GM12878 (cell line): ENCODE results near the gene PLEKHG1. TPM values are rescaled to one million over a fixed set of nuclear protein-coding genes. Genes with fewer than 3 reads are reported as not detected.

ENCODE experiments used
- ATF2 ChIP-seq: IDR thresholded peaks from 2 replicates; pipeline ENCODE4 v1.6.1; 2012; ENCODE audit warnings: low read length, inconsistent platforms
- BACH1 ChIP-seq: fragments of 450-650 bp; IDR thresholded peaks from 2 replicates; pipeline ENCODE4 v1.6.1; 2017; ENCODE audit warnings: mild to moderate bottlenecking, borderline replicate concordance
- CUX1 ChIP-seq: IDR thresholded peaks from 2 replicates; pipeline ENCODE4 v1.6.1; 2012; ENCODE audit warnings: improper control_type of control experiment, low read depth, low read length; ENCODE audit not compliant: insufficient replicate concordance
- EZH2 ChIP-seq: IDR thresholded peaks from 2 replicates; pipeline ENCODE4 v1.6.1; 2012; ENCODE audit warnings: low read depth, mild to moderate bottlenecking, control low read depth, inconsistent platforms, low read length, borderline replicate concordance; ENCODE audit not compliant: control insufficient read depth
- PRDM15 ChIP-seq: fragments of 450-650 bp; formaldehyde crosslinking; IDR thresholded peaks from 2 replicates; pipeline ENCODE4 v1.4.0; 2020; ENCODE audit warnings: mild to moderate bottlenecking, moderate library complexity
- ZBTB11 ChIP-seq: fragments of 450-650 bp; formaldehyde crosslinking; IDR thresholded peaks from 2 replicates; pipeline ENCODE4 v1.5.0; 2022; ENCODE audit warnings: mild to moderate bottlenecking, missing genetic modification characterization
- ZNF217 ChIP-seq: fragments of 450-650 bp; IDR thresholded peaks from 2 replicates; pipeline ENCODE4 v1.6.1; 2017; ENCODE audit warnings: antibody characterized with exemption, mild to moderate bottlenecking
- ZSCAN29 ChIP-seq: fragments of 450-650 bp; IDR thresholded peaks from 2 replicates; pipeline ENCODE4 v1.6.1; 2017; ENCODE audit warnings: mild to moderate bottlenecking, moderate library complexity
- polyA plus RNA-seq, 11 experiments: library from polyadenylated mRNA; depleted of rRNA in 4 of 11; unstranded in 6 of 11; stranded (reverse) in 5 of 11; fragments of >200 nt; fragmentation: Nextera tagmentation in 4 of 11; fragmentation: Illumina TruSeq in 1 of 11; extraction: Ambion mirVana in 4 of 11; extraction: Trizol in 1 of 11; gene quantifications; 1 replicate in 1 of 11; 2 replicates in 10 of 11; pipeline versions ENCODE4 v1.2.1 to v1.2.3, GENCODE V29; 2011 to 2016; ENCODE audit warnings: inconsistent platforms in 2 of 11, missing spikeins in 2 of 11, low read depth in 1 of 11
- total RNA-seq, 4 experiments: library from RNA; depleted of rRNA in 3 of 4; stranded (reverse); fragments of >200 nt in 3 of 4; fragmentation: Illumina TruSeq in 1 of 4; extraction: Trizol in 1 of 4; gene quantifications; 2 replicates each; pipeline versions ENCODE4 v1.2.1 to v1.2.3, GENCODE V29; 2013 to 2021
- TF ChIP-seq, protein P1 (sequence below): IDR thresholded peaks from 2 replicates; pipeline ENCODE4 v1.6.1; 2012; ENCODE audit warnings: low read depth, low read length, improper control_type of control experiment

PLEKHG1 gene
- total and polyA plus RNA-seq, 10 of the 15 experiments (the other 5 are each of a cell fraction or from before 2014, with no cell fraction given), result 0.77 to 17.2 (median 4.9) TPM

- TF ChIP-seq PRDM15 (CRISPR knock-in tag), result no peak
- no peak for TF ChIP-seq ZNF217
- TF ChIP-seq ATF2, result no peak
- TF ChIP-seq, protein P1, sequence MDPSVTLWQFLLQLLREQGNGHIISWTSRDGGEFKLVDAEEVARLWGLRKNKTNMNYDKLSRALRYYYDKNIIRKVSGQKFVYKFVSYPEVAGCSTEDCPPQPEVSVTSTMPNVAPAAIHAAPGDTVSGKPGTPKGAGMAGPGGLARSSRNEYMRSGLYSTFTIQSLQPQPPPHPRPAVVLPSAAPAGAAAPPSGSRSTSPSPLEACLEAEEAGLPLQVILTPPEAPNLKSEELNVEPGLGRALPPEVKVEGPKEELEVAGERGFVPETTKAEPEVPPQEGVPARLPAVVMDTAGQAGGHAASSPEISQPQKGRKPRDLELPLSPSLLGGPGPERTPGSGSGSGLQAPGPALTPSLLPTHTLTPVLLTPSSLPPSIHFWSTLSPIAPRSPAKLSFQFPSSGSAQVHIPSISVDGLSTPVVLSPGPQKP, result no peak
- TF ChIP-seq CUX1, result no peak
- no peak for TF ChIP-seq ZBTB11
- no peak for TF ChIP-seq BACH1
- no peak for TF ChIP-seq EZH2
- no peak for TF ChIP-seq ZSCAN29
Observed at GRCh38 chr6:150605333-150605732, 5.6 kb downstream of the PLEKHG1 start (continued).
